GOT3 (cell line): Measurements from ENCODE around the gene PTK7.

Source experiments
- DNase-seq: peaks from one replicate; lab custom pipeline; 2025; ENCODE audit warnings: mixed read lengths; lab: John Stamatoyannopoulos, UW

PTK7 gene

DNA sequence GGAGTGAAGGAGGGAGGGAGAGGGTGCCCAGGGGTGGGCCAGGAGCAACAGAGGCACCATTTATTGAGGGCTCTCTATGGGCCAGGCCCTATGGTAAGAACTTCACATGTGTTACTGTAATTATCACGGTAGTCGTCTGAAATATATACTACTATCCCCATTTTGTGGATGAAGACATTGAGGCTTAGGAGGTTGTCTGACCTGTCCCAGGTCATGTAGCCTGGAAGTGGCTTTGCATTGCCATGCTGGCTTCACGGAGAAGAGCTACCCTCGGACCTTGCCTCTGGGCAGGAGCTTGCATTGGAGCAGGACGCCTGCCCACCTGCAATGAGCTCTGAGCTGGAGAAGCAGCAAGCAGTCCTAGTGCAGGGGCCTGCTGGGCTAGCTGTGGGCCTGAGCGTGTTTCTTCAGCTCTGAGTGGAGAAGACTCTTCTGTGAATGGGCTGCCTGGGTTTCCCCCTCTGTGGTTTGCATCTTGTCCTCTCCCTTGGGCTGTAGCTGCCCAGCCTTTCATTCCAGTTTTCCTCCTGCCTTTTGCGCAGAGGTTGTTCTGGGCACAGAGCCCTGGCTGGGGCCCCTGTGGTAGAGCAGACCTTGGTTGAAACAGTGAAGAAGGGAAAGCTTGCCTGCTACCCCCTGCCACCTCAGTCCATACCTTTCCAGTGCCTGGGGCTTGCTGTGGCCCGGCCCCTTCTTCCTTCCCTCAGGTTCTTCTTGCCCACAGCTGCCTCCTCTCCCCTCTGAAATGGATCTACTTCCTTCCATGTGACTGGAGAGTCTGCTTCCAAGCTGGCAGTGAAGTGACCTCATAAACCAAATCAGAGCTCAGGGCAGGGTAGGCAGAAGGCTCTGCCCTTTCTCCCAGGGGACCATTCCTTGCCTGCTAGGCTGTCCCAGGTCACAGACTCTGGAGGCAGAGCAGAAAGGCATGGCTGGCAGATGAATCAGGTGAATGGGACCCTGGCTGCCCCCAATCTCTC is 70.9 kb downstream of the PTK7 start:
- no peak for DNase-seq

GRCh38 chr6:43147691-43148477 is 71.8 kb downstream of the PTK7 start:
- no peak for DNase-seq

DNA sequence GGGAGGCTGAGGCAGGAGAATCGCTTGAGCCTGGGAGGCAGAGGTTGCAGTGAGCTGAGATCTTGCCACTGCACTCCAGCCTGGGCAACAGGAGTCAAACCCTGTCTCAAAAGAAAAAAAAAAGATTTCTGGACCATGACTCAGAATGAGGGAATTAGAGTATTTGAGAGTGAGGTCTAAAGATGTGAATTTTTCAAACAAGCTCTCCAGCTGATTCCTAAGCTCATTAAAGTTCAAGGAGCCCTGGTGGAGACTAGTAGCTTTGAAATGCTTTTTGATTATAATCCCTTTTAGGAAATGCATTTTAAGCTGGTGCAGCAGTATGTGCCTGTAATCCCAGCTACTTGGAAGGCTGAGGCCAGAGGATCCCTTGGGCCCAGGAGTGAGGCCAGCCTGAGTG is 73.2 kb downstream of the PTK7 start:
- no peak for DNase-seq

DNA sequence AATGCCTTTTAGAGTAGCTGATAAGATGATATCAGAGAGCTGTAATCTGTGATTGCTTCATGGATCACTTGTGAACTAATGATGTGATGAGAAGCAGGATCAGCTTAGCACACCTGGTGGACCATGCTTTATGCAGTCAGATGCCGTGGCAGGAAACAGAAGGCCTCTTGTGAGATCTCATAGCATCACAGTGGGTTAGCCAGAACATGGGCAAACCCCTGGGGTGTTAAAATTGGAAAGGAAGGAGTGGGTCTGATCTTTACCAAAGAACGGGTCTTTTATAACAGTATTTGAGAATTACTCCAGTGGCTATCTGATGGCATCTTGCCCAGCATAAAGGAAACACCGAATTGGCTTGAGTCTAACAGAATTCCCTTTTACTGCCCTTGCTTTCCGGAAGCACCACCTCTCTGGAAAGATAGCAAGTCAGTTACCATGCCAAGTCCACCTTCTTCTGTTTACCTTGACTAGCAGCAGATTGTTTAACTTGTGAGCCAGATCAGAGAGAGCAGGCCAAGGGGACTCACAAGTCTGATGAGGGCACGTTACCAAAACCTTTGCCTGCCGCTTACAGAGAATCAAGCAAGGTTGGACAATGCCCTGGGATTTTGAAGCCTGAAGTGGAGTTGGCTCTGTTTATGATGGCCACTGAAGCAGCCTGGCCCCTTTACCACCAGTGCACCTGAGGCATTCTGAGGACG is 74.1 kb downstream of the PTK7 start:
- DNase-seq, result no peak

DNA sequence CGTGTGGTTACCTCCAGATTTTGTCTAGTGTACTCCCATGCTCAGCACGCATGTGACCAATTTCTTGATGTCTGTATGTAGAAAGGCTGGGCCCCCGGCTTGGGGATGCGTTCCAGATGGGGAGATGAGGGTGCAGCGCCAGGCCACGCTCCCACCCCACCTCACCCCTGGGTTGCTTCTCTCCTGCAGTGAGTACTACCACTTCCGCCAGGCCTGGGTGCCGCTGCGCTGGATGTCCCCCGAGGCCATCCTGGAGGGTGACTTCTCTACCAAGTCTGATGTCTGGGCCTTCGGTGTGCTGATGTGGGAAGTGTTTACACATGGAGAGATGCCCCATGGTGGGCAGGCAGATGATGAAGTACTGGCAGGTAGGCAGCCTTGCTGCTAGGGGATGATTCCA is 83.5 kb downstream of the PTK7 start:
- no peak for DNase-seq

- DNase-seq, result no peak
Measured at GRCh38 chr6:43163899-43164298, 87.8 kb downstream of the PTK7 start.

DNA sequence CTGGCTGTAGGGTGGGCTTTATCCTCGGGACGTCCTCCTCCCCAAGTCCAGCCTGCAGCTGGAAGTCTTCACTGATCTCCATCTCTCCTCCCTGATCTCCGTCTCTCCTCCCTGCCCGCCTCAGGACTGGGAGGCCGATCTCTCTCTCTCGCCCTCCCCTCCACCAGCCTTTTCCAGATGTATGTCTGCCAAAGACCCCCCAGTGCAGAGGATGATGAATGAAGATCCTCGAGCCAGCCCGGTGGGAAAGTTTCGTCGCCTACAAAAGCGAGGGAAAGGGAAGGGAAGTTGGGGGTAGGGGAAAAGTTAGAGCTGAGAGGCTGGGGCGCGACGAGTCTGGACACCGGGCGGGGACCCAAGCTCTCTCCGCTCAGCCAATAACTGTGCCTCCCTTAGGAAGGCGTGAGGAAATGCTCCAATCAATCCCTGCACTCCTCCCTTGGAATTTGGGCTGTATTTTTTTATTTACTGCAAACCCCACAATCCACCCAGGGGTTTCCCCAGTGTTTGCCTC is 94.4 kb downstream of the PTK7 start:
- DNase-seq, result no peak

- peak; percentile 97 for DNase-seq
Measured at GRCh38 chr6:43170931-43171706, 95.0 kb downstream of the PTK7 start, which contains the start of gene SRF. TSS of gene SRF (plus strand) at chr6:43171269. CDS start at chr6:43171657, 388 bp downstream.

GRCh38 chr6:43171707-43172103 is 95.6 kb downstream of the PTK7 start:
- DNase-seq, result no peak

DNA sequence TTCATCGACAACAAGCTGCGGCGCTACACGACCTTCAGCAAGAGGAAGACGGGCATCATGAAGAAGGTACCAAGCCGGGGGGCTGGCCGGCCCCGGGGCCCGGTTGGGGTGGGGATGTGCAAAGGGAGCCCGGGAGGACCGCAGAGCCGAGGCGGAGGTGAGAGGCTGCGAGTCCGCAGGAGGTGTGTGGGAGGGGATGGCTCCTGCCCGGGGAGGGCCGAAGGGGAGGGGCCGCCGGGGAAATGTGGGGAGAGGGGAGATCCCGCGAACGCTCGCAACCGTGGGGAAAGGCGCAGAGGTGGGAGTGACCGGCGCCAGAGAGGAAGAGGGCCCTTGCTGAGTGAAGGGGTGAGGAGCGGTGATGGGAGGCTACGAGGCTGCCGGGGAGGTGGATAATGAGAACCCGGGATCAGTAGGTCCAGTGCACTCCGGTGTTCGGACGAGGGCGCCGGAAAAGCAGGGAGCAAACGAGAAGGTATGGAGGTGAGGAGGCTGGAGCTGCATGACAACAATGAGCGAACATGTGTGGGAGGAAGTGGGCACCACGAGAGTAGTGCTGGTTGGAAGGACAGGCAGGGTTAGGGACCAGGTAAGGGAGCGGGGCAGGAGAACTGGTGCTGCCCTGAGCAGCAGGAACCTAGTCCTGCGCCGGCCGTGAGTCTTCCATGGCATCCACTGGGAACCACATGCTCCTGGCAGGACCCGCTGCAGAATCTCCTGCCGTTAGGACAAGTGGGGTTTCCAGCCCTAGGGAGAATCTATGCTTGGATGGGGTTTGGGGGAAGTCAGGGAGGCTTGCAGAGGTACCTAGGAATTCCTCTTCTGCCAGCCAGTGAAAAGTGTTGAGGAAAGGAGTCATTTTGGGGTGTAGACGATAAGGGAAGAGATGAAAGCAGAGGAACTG is 96.2 kb downstream of the PTK7 start:
- DNase-seq, result no peak

DNA sequence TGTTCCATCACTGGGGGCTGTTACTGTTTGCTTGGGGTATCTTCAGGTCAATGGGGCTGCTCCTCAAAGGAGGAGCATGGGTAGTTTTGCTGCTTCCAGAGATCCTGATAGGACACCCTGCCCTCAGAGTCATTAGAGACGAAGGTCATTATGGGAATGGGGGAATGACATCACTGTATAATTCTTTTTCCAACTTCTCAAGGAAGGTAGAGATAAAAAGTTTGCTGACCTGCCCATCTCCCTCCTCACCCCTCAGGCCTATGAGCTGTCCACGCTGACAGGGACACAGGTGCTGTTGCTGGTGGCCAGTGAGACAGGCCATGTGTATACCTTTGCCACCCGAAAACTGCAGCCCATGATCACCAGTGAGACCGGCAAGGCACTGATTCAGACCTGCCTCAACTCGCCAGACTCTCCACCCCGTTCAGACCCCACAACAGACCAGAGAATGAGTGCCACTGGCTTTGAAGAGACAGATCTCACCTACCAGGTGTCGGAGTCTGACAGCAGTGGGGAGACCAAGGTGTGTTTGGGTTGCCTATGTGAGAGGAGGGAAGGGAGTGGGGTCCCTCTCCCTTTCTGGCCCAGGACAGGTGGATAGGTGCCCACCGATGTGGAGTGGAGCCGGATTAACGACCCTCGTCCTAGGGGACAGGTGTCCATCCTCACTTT is 97.6 kb downstream of the PTK7 start:
- no peak for DNase-seq

- DNase-seq, result peak; percentile 87
Measured at GRCh38 chr6:43174263-43175112, 98.4 kb downstream of the PTK7 start.

DNA sequence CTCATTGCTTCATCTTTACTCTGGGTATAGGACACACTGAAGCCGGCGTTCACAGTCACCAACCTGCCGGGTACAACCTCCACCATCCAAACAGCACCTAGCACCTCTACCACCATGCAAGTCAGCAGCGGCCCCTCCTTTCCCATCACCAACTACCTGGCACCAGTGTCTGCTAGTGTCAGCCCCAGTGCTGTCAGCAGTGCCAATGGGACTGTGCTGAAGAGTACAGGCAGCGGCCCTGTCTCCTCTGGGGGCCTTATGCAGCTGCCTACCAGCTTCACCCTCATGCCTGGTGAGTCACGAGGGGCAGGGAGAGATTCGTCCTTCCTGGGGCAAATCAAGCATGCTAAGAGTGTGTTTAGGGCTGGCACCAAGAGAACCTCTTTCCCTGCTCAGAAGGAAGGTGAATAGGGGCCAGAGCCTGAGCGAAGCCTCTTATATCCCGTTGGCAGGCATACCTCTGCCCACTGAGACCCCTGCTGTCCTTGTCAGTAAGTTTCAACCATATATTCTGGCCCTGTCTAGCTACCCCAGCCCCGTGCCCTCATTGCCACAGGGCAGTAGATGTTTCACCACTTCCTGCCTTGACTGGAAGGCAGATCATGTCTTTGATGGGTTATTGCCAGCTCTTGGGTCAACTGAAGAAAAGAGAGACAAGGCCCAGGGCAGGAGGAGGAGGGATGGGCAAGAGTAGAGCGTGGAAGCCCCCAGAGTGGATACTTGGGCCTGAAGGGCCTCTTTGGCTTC is 99.7 kb downstream of the PTK7 start:
- no peak for DNase-seq

- no peak for DNase-seq
Measured at GRCh38 chr6:43176423-43176786, 100.3 kb downstream of the PTK7 start.

DNA sequence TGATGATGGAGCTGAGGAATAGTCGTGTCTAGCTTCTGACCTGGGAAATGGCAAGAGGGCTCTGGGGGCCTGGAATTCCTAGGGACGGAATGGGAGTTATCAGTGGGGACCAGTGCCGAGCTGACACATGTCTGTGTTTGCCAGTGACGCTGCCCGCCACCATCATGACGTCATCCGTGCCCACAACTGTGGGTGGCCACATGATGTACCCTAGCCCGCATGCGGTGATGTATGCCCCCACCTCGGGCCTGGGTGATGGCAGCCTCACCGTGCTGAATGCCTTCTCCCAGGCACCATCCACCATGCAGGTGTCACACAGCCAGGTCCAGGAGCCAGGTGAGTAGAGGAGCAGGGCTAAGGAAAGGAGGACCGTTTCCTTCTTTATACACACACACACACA is 102.0 kb downstream of the PTK7 start:
- no peak for DNase-seq

GRCh38 chr6:43178951-43179830 is 103.1 kb downstream of the PTK7 start:
- DNase-seq, result no peak

GRCh38 chr6:43180058-43180457 is 103.9 kb downstream of the PTK7 start:
- no peak for DNase-seq
